Omental fat pad (tissue), 4 donors: ENCODE results near the gene MT1B. TPM values are rescaled to one million over a fixed set of nuclear protein-coding genes. Genes with fewer than 3 reads are reported as not detected.

Experiments
- ATAC-seq: fragments of 150-250 bp; one replicate; pipeline ENCODE4 v1.9.1; 2016; ENCODE audit warnings: mild to moderate bottlenecking, moderate library complexity; ENCODE audit not compliant: low FRiP score
- DNase-seq: peaks from one replicate; pipeline ENCODE4 v3.0.0-alpha.2; 2019; ENCODE audit warnings: low spot score
- total RNA-seq, 4 donors: library from RNA; depleted of rRNA; stranded (reverse); fragments of >200 nt; gene quantifications; one replicate each; pipeline ENCODE4 v1.1.0, GENCODE V29; 2016
- TF ChIP-seq, protein P1 (sequence below), 3 donors: fragments of 450-650 bp; IDR thresholded peaks; one replicate each; pipeline ENCODE4 v1.5.1; 2016 to 2017; ENCODE audit warnings: antibody characterized with exemption in 3 of 3, mild to moderate bottlenecking in 3 of 3, moderate library complexity in 2 of 3

The MT1B gene
- total RNA-seq, 4 donors from 2014 or later = not detected

DNA sequence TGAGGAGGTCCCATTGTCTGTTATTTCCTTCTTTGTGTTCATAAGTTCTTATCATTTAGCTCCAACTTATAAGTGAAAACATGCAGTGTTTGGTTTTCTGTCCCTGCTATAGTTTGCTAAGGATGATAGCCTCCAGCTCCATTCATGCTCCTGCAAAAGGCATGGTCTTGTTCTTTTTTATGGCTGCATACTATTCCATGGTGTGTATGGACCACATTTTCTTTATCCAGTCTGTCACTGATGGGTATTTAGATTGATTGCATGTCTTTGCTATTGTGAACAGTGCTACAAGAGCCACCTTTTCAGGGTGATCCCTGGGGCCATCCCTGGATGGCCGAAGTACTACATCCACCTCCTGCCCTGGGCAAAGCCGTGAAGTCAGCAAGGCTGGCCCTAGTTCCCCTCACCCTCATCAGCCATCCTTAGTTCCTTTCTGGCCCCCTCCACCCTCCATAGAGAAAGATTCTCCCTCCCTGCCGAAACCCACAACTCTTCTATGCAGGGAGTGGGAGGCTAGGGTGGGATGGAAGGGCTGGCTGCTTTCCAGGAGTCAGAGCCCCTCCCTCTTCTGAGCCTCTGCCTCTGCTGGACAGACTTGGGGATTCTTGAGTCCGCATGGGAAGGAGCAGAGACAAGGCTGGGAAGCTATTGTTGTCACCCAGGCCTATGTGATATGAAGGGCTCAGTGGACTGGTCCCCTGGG, 38.9 kb downstream of the MT1B start:
- TF ChIP-seq, protein P1, sequence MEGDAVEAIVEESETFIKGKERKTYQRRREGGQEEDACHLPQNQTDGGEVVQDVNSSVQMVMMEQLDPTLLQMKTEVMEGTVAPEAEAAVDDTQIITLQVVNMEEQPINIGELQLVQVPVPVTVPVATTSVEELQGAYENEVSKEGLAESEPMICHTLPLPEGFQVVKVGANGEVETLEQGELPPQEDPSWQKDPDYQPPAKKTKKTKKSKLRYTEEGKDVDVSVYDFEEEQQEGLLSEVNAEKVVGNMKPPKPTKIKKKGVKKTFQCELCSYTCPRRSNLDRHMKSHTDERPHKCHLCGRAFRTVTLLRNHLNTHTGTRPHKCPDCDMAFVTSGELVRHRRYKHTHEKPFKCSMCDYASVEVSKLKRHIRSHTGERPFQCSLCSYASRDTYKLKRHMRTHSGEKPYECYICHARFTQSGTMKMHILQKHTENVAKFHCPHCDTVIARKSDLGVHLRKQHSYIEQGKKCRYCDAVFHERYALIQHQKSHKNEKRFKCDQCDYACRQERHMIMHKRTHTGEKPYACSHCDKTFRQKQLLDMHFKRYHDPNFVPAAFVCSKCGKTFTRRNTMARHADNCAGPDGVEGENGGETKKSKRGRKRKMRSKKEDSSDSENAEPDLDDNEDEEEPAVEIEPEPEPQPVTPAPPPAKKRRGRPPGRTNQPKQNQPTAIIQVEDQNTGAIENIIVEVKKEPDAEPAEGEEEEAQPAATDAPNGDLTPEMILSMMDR (IDR thresholded peaks at IDR 0.05) = no peak
- ATAC-seq (no peak), DNase-seq (no peak)

DNA sequence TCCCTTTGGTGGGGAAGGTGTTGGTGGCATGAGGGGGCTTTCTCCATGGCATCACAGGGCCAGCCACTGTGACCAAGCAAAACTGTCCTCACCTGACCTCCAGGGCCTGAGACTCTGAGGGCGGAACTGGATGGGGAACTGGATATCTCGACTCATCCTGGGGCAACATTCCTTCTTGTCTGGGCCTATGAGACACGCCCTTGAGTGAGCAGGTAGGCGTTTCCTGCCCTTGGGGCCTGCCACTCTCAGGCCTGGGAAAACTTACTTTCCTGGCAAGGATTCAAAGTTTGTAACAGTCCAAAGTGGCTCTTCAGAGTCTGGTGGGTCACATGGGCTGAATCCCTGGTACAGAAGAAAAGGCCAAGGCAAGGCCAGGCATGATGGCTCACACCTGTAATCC, 40.2 kb downstream of the MT1B start:
- TF ChIP-seq, protein P1 (IDR thresholded peaks at IDR 0.05) = no peak
- ATAC-seq (no peak), DNase-seq (no peak)

DNA sequence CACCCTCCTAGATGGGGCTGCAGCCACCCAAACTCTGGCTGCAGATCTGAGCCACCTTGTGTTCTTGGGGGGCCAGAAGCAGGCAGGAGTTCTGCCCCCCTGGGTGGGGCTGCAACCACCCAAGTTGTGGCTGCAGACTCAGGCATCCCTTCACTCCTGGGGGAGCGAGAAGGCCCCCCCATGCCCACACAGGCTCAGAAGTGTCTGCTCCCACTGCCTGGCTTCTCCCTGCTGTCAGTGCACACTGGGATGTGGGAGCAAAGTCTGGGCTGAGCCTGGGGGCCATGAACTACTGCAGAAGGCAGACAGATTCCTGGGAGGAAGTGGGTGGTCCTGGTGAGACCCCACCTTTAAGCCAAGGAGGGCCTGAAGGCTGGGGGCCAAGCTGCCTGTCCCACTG, 43.6 kb downstream of the MT1B start:
- TF ChIP-seq, protein P1 (IDR thresholded peaks at IDR 0.05) = no peak
- DNase-seq (no peak), ATAC-seq (no peak)

DNA sequence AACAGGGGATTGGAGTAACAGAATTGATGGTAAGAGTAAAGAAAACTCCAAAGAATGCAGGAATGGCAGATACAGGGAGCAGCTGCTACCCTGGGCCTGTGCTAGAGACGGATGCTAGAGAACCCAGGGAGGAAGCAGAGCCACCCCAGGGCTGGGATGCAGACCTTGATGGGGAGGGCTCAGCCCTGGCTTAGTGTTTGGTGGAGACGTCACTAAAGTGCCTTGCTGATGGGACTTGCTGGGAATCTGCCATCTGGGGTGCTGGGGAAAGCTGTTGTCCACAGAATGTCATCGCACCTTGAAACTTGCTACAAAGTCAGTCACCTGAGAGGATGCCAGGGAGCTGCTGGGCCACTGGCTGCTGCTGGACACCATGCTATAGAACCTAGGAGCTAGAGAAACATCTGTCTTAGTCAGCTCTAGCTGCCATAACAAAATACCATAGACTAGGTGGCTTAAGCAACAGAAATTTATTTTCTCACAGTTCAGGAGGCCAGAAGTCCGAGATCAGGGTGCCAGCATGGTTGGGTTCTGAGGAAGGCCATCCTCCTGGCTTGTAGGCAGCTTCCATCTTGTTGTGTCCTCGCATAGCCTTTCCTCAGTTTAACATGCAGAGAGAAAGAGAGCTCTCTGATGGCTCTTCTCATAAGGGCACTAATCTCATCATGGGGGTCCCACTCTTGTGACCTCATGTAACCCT, 45.9 kb downstream of the MT1B start:
- no peak for ATAC-seq
- DNase-seq = no peak
- TF ChIP-seq, protein P1 (IDR thresholded peaks at IDR 0.05) = no peak

DNA sequence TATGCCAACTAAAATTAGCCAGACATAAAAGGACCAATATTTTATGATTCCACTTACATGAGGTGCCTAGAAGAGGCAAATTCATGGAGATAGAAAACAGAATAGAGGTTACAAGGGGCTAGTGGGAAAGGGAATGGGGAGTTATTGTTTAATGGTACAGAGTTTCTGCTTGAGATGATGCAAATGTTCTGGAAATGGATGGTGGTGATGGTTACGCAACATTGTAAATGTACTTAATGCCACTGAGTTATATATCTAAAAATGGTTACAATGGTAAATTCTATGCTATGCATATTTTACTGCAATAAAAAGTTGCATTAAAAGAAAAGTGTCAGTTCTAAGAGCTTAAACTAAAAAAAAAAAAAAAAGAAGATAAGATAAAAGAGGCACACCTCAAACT, 48.5 kb downstream of the MT1B start:
- ATAC-seq (no peak), DNase-seq (no peak)
- TF ChIP-seq, protein P1 (IDR thresholded peaks at IDR 0.05) = no peak

DNA sequence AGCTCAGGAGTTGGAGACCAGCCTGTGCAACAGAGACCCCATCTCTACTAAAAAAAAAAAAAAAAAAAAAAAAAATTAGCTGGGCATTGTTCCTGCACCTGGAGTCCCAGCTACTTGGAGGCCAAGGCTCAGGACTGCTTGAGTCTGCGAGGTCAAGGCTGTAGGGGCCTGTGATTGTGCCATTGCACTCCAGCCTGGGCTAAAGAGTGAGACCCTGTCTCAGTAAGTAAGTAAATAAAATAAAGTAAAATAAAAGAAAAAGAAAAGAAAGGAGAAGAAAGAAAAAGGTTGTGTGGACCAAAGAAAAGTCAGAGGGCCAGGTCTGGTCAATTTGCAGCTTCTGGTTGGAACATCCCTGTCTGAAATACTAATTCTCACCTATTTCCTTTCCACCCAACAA, 48.9 kb downstream of the MT1B start:
- TF ChIP-seq, protein P1 (IDR thresholded peaks at IDR 0.05) = no peak
- DNase-seq = no peak
- no peak for ATAC-seq

DNA sequence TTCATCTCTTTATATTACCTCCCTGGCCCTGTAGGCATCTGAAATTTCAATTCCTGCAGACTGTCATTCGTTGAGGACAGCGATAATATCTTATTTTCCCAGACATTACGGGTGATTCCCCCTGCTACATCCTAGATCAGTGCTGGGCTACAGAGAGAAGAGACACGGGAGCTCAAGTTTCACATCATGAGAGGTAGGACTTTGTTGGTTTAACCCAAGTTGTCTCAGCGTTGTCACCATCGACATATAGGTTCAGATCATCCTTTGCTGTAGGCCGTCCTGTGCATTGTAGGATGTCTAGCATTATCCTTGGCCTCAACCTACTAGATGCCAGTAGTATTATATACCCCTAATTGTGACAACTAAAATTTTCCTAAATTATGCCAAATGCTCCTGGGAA, 49.8 kb downstream of the MT1B start:
- TF ChIP-seq, protein P1 (IDR thresholded peaks at IDR 0.05) = no peak
- ATAC-seq (no peak), DNase-seq (no peak)
